HEK293T (cell line): ENCODE data around the gene TPPP2.
A peak's percentile ranks its signal among the peaks of the same experiment; 100 is the strongest.
"Not testable (repeated sequence)": the region's sequence is repeated elsewhere in the genome, so short reads cannot be mapped to it uniquely, and the experiment has no call there.

Source experiments
- CTCF ChIA-PET: fragments of 350-600 bp; formaldehyde crosslinking; extraction: SDS; loops from one replicate; lab custom pipeline; 2021; ENCODE audit warnings: antibody characterized with exemption, inconsistent platforms; lab: Yijun Ruan, JAX
- POLR2A ChIA-PET: fragments of 350-600 bp; formaldehyde crosslinking; extraction: SDS; loops from one replicate; lab custom pipeline; 2020; ENCODE audit warnings: antibody characterized with exemption, inconsistent platforms; lab: Yijun Ruan, JAX
- DNase-seq: peaks from one replicate; pipeline ENCODE4 v3.0.0; 2012; ENCODE audit warnings: mixed read lengths; ENCODE audit errors: extremely low spot score
- ARNT ChIP-seq: fragments of 450-650 bp; IDR thresholded peaks from 2 replicates; pipeline ENCODE4 v1.6.1; 2017; ENCODE audit warnings: mild to moderate bottlenecking
- BHLHE40 ChIP-seq: fragments of 450-650 bp; IDR thresholded peaks from 2 replicates; pipeline ENCODE4 v1.6.1; 2016; ENCODE audit warnings: mild to moderate bottlenecking, moderate library complexity, borderline replicate concordance
- CTBP1 ChIP-seq: fragments of 450-650 bp; IDR thresholded peaks from 2 replicates; pipeline ENCODE4 v1.6.1; 2016; ENCODE audit warnings: borderline replicate concordance
- ELF4 ChIP-seq: fragments of 450-650 bp; IDR thresholded peaks from 2 replicates; pipeline ENCODE4 v1.6.1; 2017; ENCODE audit warnings: antibody characterized with exemption
- FOXA1 ChIP-seq: fragments of 450-650 bp; IDR thresholded peaks from 2 replicates; pipeline ENCODE4 v1.6.1; 2016; ENCODE audit warnings: mild to moderate bottlenecking
- FOXK2 ChIP-seq: fragments of 450-650 bp; IDR thresholded peaks from 2 replicates; pipeline ENCODE4 v1.6.1; 2016; ENCODE audit warnings: mild to moderate bottlenecking
- FOXM1 ChIP-seq: fragments of 450-650 bp; IDR thresholded peaks from 2 replicates; pipeline ENCODE4 v1.6.1; 2017; ENCODE audit warnings: mild to moderate bottlenecking, borderline replicate concordance
- HDGF ChIP-seq: fragments of 450-650 bp; IDR thresholded peaks from 2 replicates; pipeline ENCODE4 v1.6.1; 2017; ENCODE audit warnings: antibody characterized with exemption, borderline replicate concordance
- L3MBTL2 ChIP-seq: fragments of 450-650 bp; conservative IDR thresholded peaks from 2 replicates; pipeline ENCODE4 v1.6.1; 2016; ENCODE audit warnings: mild to moderate bottlenecking
- LEF1 ChIP-seq: fragments of 450-650 bp; IDR thresholded peaks from 2 replicates; pipeline ENCODE4 v1.6.1; 2017; ENCODE audit warnings: mild to moderate bottlenecking, borderline replicate concordance
- NFRKB ChIP-seq: fragments of 450-650 bp; IDR thresholded peaks from 2 replicates; pipeline ENCODE4 v1.6.1; 2016; ENCODE audit warnings: mild to moderate bottlenecking, moderate library complexity
- SP1 ChIP-seq: fragments of 450-650 bp; IDR thresholded peaks from 2 replicates; pipeline ENCODE4 v1.6.1; 2017
- SUZ12 ChIP-seq: fragments of 450-650 bp; IDR thresholded peaks from 2 replicates; pipeline ENCODE4 v1.6.1; 2016; ENCODE audit warnings: mild to moderate bottlenecking
- TARDBP ChIP-seq: fragments of 450-650 bp; IDR thresholded peaks from 2 replicates; pipeline ENCODE4 v1.6.1; 2016
- ZNF384 ChIP-seq: fragments of 450-650 bp; IDR thresholded peaks from 2 replicates; pipeline ENCODE4 v1.6.1; 2016
- TF ChIP-seq, protein P1 (sequence below): fragments of 450-650 bp; IDR thresholded peaks from 2 replicates; pipeline ENCODE4 v1.6.1; 2016

The TPPP2 gene

DNA sequence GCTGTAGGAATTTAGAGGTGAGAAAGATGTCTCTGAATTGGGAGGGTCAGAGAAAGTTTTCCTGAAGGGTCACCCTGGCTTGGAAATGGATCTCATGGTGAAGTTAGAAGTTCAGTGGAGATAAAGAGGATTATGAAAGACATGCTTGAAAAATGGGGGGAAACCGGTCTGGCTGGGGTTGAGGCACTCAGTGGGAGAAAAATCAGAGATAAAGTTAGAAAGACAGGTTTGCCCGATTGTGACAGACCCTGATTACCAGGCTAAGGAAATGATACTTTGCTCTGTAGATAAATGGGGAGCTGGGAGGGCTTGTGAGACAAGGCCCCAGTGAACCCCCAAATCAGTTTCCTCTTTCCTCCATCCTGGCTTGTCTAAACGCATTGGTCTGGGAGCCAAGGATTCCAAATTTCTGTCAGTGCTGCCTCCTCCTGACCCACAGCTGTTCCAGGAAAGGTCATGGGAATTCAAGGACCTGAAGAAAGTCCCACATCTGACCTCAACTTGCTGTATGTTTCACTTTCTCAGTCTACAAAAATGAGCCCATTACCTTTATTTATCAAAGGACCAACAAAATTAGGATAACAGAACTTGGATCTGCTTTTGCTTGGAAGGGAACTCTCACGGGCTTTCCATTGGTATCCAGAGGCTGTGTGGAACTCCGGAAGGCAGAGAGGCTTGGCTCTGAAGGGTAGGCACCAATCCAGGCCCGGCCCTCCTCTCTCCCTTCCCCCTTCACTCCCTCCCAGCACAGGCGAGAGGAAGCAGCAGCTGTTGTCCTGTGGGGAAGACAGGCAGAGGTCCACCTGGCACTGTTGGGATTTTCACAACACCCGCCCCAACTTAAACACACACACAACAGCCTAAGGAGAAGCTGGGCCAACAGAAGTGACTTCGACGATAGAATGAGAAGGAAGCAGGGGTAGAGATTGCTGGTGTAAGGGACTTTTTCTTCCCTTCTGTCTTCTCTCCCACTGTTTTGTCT is 8.7 kb downstream of the TPPP2 start:
- POLR2A ChIA-PET: interaction anchor here (1.9 kb wide), 1 partner anchor 24 kb away, joined by 18 read pairs; no protein-coding TSS in a partner anchor
- DNase-seq: no peak

DNA sequence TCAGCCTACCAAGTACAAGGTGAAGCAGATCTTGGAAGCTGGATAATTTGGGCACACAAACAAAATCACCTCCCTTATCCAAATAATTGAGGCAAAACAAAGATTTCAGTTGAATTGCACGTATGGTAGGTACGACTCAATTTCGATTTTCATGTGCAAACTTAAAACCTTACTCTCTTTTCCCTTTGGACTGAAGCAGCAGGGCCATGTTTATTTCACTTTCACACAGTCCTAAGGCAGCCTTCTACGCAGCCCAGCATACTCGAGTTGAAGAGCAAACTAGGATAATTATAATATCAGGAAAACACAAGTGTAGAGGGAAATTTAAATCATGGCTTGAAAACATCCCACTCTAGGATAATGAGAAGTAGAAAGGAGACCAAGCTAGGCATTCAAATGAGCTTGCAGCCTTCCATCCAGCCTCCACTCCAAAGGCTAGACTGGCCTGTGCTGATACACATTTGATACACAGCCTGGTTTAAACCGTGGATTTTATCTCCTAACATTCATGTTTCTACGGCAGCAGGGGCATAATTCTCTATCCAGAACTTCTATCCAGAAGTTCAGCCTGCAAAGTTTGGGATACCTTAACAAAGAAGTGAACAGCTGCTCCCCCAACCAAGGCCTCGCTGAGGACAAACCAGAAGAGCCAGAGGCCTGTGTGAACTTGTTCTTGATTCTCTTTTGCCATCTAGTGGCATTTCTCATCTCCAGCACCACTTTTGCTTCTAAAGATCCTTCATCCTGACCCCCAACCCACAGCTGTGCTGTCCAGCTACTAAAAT is 9.8 kb downstream of the TPPP2 start:
- CTCF ChIA-PET: interaction anchor here (0.7 to 3.5 kb wide), 16 partner anchors 16 to 617 kb away, joined by 3 to 98 read pairs (median 5); no protein-coding TSS in a partner anchor
- POLR2A ChIA-PET: interaction anchor here (0.8 to 1.9 kb wide), 3 partner anchors 25 to 43 kb away, joined by 3 to 18 read pairs (median 4); no protein-coding TSS in a partner anchor
- peak; percentile 75 for DNase-seq
- TF ChIP-seq L3MBTL2: no peak
- no peak for TF ChIP-seq LEF1
- no peak for TF ChIP-seq FOXM1
- TF ChIP-seq ARNT: no peak
- TF ChIP-seq NFRKB: no peak
- no peak for TF ChIP-seq SP1
- TF ChIP-seq CTBP1: no peak
- TF ChIP-seq, protein P1, sequence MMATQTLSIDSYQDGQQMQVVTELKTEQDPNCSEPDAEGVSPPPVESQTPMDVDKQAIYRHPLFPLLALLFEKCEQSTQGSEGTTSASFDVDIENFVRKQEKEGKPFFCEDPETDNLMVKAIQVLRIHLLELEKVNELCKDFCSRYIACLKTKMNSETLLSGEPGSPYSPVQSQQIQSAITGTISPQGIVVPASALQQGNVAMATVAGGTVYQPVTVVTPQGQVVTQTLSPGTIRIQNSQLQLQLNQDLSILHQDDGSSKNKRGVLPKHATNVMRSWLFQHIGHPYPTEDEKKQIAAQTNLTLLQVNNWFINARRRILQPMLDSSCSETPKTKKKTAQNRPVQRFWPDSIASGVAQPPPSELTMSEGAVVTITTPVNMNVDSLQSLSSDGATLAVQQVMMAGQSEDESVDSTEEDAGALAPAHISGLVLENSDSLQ: no peak
- TF ChIP-seq FOXA1: no peak
- TF ChIP-seq FOXK2: no peak
- no peak for TF ChIP-seq ZNF384
- no peak for TF ChIP-seq ELF4
- no peak for TF ChIP-seq HDGF
- TF ChIP-seq BHLHE40: no peak
- TF ChIP-seq TARDBP: no peak
- no peak for TF ChIP-seq SUZ12

More for the DNA sequence above, 8.7 kb downstream of the TPPP2 start:
- CTCF ChIA-PET: interaction anchor here (1.0 to 3.5 kb wide), 6 partner anchors 18 to 181 kb away, joined by 5 to 98 read pairs (median 12); no protein-coding TSS in a partner anchor
- TF ChIP-seq SUZ12 (no peak), CTBP1 (no peak), ELF4 (no peak)

DNA sequence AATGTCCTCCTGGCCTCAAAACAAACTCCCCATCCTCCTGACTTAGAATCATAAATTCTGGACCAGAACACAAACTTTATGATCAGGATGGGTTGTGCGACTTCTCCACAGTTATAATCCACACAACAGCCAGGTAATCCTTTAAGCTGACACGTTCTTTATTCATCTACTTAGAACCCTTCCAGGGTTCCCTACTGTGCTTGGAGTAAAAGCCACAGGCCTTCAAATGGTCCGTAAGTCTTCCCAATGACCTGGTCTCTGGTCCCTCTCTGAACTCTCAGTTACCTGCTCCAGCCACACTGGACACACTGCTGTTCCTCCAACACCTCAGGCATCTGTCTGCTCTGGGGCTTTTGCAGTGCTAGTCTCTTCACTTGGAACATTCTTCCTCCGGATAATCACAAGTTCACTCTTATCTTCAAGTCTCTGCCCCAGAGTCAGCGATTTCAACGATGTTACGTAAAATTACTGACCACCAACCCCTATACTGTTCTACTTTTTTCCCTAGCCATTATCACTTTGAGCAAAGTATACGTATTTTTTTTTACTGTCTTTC is 10.4 kb downstream of the TPPP2 start:
- no peak for DNase-seq
- ChIA-PET POLR2A (interaction anchor here (0.8 to 1.9 kb wide), 3 partner anchors 26 to 44 kb away, joined by 3 to 18 read pairs (median 4); no protein-coding TSS in a partner anchor), CTCF (interaction anchor here (0.6 to 3.5 kb wide), 16 partner anchors 17 to 618 kb away, joined by 3 to 98 read pairs (median 5); no protein-coding TSS in a partner anchor)
- TF ChIP-seq SP1 (no peak), SUZ12 (no peak), HDGF (no peak), ZNF384 (no peak), ARNT (no peak), NFRKB (no peak), LEF1 (no peak), FOXK2 (no peak), FOXM1 (no peak), L3MBTL2 (no peak), FOXA1 (no peak), BHLHE40 (no peak), CTBP1 (no peak), ELF4 (no peak)
- TF ChIP-seq, protein P1: no peak

DNA sequence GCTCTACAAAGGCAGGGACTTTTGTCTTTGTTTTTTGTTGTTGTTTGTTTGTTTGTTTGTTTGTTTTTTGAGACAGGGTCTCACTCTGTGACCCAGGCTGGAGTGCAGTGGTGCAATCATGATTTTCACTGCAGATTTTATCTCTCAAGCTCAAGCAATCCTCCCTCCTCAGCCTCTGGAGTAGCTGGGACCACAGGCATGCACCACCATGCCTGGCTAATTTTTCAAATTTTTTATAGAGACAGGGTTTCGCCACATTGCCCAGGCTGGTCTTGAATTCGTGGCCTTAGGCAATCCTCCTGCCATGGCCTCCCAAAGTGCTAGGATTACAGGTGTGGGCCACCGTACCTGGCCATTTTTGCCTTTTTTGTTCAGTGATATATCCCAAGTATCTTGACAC is 10.9 kb downstream of the TPPP2 start:
- CTCF ChIA-PET: interaction anchor here (0.6 to 3.5 kb wide), 9 partner anchors 21 to 217 kb away, joined by 3 to 98 read pairs (median 6); no protein-coding TSS in a partner anchor
- POLR2A ChIA-PET: interaction anchor here (1.4 to 1.9 kb wide), 2 partner anchors 26 kb away, joined by 3 to 18 read pairs; no protein-coding TSS in a partner anchor

DNA sequence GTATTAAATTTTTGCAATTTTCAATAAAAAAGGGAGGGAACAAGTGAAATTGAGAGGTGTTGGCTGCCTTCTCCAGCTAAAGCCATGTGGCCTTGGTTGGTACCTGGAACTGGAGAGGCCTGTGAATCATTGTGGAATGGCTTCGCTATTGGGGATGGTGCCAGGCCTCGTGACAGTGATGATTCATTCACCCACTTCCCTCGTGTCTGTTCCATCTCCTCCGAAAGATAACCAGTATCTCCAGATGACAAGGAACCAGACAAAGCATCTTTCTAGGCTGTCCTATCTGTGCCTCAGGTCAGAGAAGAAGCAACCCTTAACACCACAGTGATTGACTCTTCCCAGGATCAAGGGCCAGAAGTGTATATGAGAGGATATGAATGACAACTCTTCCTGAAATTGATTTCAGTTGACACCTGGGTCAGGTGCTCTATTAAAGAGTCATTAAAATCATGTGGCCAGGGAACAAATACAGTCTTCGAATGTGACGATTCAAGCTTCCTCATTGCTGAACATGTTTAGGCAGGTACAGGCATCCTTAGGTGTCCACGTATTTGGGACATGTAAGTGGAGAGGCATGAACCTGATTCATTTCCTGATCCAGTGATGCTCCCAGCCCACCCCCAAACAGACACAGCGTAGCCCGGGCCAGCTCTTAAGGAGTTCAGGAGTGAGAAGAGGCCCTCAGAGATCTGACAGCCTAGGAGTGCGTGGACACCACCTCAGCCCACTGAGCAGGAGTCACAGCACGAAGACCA is 11.8 kb downstream of the TPPP2 start, which contains the start of gene RNASE7:
Gene RNASE7 (plus strand): TSS at position 687 of the 758 bp plus-strand sequence. CDS start 631 bp downstream, outside the sequence.
- no peak for DNase-seq
- ChIA-PET CTCF (interaction anchor here (3.5 kb wide), 1 partner anchor 26 kb away, joined by 98 read pairs; no protein-coding TSS in a partner anchor), POLR2A (interaction anchor here (1.4 kb wide), 1 partner anchor 27 kb away, joined by 3 read pairs; no protein-coding TSS in a partner anchor)
- no peak for TF ChIP-seq SUZ12
- TF ChIP-seq ELF4: no peak
- no peak for TF ChIP-seq NFRKB

More for the DNA sequence above, 10.9 kb downstream of the TPPP2 start:
- not testable (repeated sequence) for DNase-seq
